Lower leg skin (tissue), 3 donors: ENCODE measurements around the gene SRI.

Experiments used
- POLR2A ChIP-seq, 2 donors: fragments of 450-650 bp; IDR thresholded peaks; one replicate each; pipeline ENCODE4 v1.6.1; 2016 to 2017; ENCODE audit warnings: antibody characterized with exemption in 2 of 2, mild to moderate bottlenecking in 1 of 2, moderate library complexity in 1 of 2
- TF ChIP-seq, protein P1 (sequence below), 3 donors: fragments of 450-650 bp; IDR thresholded peaks; one replicate each; pipeline ENCODE4 v1.5.1; 2016; ENCODE audit warnings: antibody characterized with exemption in 3 of 3, mild to moderate bottlenecking in 3 of 3, moderate library complexity in 2 of 3

- TF ChIP-seq, protein P1, sequence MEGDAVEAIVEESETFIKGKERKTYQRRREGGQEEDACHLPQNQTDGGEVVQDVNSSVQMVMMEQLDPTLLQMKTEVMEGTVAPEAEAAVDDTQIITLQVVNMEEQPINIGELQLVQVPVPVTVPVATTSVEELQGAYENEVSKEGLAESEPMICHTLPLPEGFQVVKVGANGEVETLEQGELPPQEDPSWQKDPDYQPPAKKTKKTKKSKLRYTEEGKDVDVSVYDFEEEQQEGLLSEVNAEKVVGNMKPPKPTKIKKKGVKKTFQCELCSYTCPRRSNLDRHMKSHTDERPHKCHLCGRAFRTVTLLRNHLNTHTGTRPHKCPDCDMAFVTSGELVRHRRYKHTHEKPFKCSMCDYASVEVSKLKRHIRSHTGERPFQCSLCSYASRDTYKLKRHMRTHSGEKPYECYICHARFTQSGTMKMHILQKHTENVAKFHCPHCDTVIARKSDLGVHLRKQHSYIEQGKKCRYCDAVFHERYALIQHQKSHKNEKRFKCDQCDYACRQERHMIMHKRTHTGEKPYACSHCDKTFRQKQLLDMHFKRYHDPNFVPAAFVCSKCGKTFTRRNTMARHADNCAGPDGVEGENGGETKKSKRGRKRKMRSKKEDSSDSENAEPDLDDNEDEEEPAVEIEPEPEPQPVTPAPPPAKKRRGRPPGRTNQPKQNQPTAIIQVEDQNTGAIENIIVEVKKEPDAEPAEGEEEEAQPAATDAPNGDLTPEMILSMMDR (IDR thresholded peaks at IDR 0.05) = no peak
- no peak for TF ChIP-seq POLR2A (IDR thresholded peaks at IDR 0.05)
Measured at GRCh38 chr7:88203401-88203800, 16.4 kb downstream of the SRI start.
